ENCODE measurements around the gene CCNE1. TPM values are rescaled to one million over a fixed set of nuclear protein-coding genes. Genes with fewer than 3 reads are reported as not detected.

The CCNE1 gene
- 52.4 and 55.7 TPM in 2 replicates for total RNA-seq

GRCh38 chr19:29811125-29812079 lies at the start of gene CCNE1:
TSS of gene CCNE1 (plus strand) at chr19:29811991. CDS start at chr19:29812556, 565 bp downstream.
- intact Hi-C loops (cut with micrococcal nuclease) = loop anchor here (1.0 kb wide), 7 partner anchors 20 to 598 kb away; partner anchors contain the start of genes UQCRFS1 and URI1

- intact Hi-C loops (cut with micrococcal nuclease) = no loop called here
Observed at GRCh38 chr19:29763196-29763595, 48.6 kb upstream of the CCNE1 start.

GRCh38 chr19:29764361-29764760 lies 47.4 kb upstream of the CCNE1 start:
- intact Hi-C loops (cut with micrococcal nuclease) = no loop called here

- intact Hi-C loops (cut with micrococcal nuclease) = no loop called here
Observed at GRCh38 chr19:29766100-29766499, 45.7 kb upstream of the CCNE1 start.

- intact Hi-C loops (cut with micrococcal nuclease) = no loop called here
Observed at GRCh38 chr19:29767039-29767735, 44.6 kb upstream of the CCNE1 start.

- intact Hi-C loops (cut with micrococcal nuclease) = no loop called here
Observed at GRCh38 chr19:29768166-29768565, 43.6 kb upstream of the CCNE1 start.

- intact Hi-C loops (cut with micrococcal nuclease) = loop anchor here (1.0 kb wide), 3 partner anchors 41 to 75 kb away; partner anchors contain the start of gene CCNE1
Observed at GRCh38 chr19:29769997-29770396, 41.8 kb upstream of the CCNE1 start.

GRCh38 chr19:29770648-29771047 lies 41.1 kb upstream of the CCNE1 start:
- intact Hi-C loops (cut with micrococcal nuclease) = loop anchor here (1.0 kb wide), 4 partner anchors 41 to 103 kb away; partner anchors contain the start of gene CCNE1

- intact Hi-C loops (cut with micrococcal nuclease) = loop anchor here (1.0 kb wide), 1 partner anchor 101 kb away; no protein-coding TSS in a partner anchor
Observed at GRCh38 chr19:29771708-29772414, 39.9 kb upstream of the CCNE1 start.

GRCh38 chr19:29772696-29773095 lies 39.1 kb upstream of the CCNE1 start:
- intact Hi-C loops (cut with micrococcal nuclease) = no loop called here

GRCh38 chr19:29773141-29773540 lies 38.6 kb upstream of the CCNE1 start:
- intact Hi-C loops (cut with micrococcal nuclease) = no loop called here

GRCh38 chr19:29774126-29774525 lies 37.7 kb upstream of the CCNE1 start:
- intact Hi-C loops (cut with micrococcal nuclease) = no loop called here

GRCh38 chr19:29777781-29778309 lies 33.9 kb upstream of the CCNE1 start:
- intact Hi-C loops (cut with micrococcal nuclease) = no loop called here

- intact Hi-C loops (cut with micrococcal nuclease) = no loop called here
Observed at GRCh38 chr19:29779921-29780320, 31.9 kb upstream of the CCNE1 start.

GRCh38 chr19:29781386-29782259 lies 30.2 kb upstream of the CCNE1 start:
- intact Hi-C loops (cut with micrococcal nuclease) = no loop called here

- intact Hi-C loops (cut with micrococcal nuclease) = no loop called here
Observed at GRCh38 chr19:29782260-29782580, 29.6 kb upstream of the CCNE1 start.

- intact Hi-C loops (cut with micrococcal nuclease) = no loop called here
Observed at GRCh38 chr19:29783627-29784190, 28.1 kb upstream of the CCNE1 start.

- intact Hi-C loops (cut with micrococcal nuclease) = no loop called here
Observed at GRCh38 chr19:29784598-29785223, 27.1 kb upstream of the CCNE1 start.

GRCh38 chr19:29785360-29785759 lies 26.4 kb upstream of the CCNE1 start:
- intact Hi-C loops (cut with micrococcal nuclease) = no loop called here

Measured in T-helper 1 cell treated with Interleukin-12 subunit alpha and Interleukin-12 subunit beta and Interleukin-4 antibody, amounts not matched to agents 30 ng/mL and 1 ng/mL, for 36 hours (primary cell).